ENCODE data around the gene SAMD11.

- TF ChIP-seq CTCF (IDR thresholded peaks at IDR 0.05; ENCODE audit: insufficient read depth, low read depth, low read length) (no peak), EZH2 (IDR thresholded peaks at IDR 0.05; ENCODE audit: insufficient read depth, low read length) (no peak)
These were observed 9.8 kb downstream of the SAMD11 start for GRCh38 chr1:933603-933940.

All from astrocyte (in vitro differentiated cells and primary cell).